ENCODE measurements around the gene ECHS1.

Gene ECHS1

DNA sequence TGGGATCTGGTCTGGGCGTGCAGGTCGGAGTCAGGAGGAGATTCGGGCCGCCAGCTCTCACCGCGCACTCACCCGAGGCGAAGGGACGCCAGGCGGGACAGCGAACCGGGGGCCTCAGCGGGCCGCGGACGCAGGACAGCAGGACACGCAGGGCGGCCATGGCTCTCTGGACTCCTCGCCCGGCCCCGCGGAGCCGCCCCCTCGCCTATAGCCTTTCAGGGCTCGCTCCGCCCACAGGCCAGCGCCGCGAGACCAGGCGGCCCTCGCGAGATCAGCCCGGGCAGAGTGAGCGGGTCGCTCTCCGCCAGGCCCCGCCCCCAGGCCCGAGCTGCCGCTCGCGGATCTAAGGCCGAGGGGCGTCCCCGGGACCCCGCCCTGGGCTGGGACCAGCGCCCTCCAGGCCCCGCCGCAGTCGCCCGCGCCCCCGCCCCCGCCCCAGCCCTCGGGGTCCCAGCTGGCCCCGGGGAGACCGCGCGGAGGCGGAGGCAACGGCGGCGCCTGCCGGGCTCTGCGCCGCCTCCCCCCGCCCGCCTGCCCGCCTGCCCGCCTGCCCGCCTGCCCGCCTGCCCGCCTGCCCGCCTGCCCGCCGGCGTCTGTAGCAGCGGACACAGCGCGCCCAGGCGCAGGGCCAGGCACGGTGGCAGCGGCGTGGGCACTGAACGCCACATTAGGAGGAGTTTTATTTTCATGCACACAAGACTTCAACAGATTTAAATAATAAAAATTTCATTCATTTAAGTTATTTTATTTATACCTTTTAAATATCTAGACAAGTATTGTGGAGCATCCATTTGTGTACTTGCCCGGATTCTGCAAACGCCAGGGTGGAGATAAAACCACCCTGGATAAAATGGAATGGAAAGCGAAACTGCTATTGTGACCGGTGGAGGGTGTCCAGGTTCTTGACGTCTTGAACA lies at the start of gene ECHS1:
ECHS1 (minus strand) TSS at position 181 of the 917 bp plus-strand sequence; CDS start at position 160, 21 bp downstream.
- Histone ChIP-seq H3K36me3 (ENCODE audit: control insufficient read depth in 2 of 2, insufficient read depth in 1 of 2, low read length in 2 of 2) (peaks cover 0 to 30% of the 10 kb centered on the region in 2 experiments; a peak in 1 of 3 replicates), H3K9me3 (ENCODE audit: control insufficient read depth, insufficient read depth, low read depth, low read length) (no peaks in the 10 kb centered on the region), H3K27ac (ENCODE audit: extremely low read depth, low read depth, low read length) (peak within 1 kb of the TSS; percentile 37; the same call in 1 of the 2 replicates), H3K4me3 (ENCODE audit: low read depth, low read length) (peak within 1 kb of the TSS; percentile 91), H3K4me1 (ENCODE audit: control insufficient read depth, insufficient read depth, low read length) (peaks cover 9% of the 10 kb centered on the region)
- ChIA-PET POLR2A (interaction anchor here (0.5 to 2.2 kb wide), 9 partner anchors 11 to 852 kb away, joined by 3 to 16 read pairs (median 5); partner anchors contain the start of gene MTG1), CTCF (interaction anchor here (1.0 kb wide), 1 partner anchor 12 kb away, joined by 3 read pairs; no protein-coding TSS in a partner anchor)
- peak; percentile 26; the same call in 1 of the 2 replicates for TF ChIP-seq ZNF843 (tag by site-specific recombination; IDR thresholded peaks at IDR 0.05)
- peak; percentile 64; the same call in 1 of the 2 replicates for TF ChIP-seq ZBTB1 (tag by site-specific recombination; IDR thresholded peaks at IDR 0.05)
- no peak for TF ChIP-seq GLIS1 (tag by site-specific recombination; IDR thresholded peaks at IDR 0.05)
- TF ChIP-seq ZIC2 (tag by site-specific recombination; IDR thresholded peaks at IDR 0.05) = peak; percentile 29; the same call in 1 of the 2 replicates
- no peak for TF ChIP-seq ZFP69B (tag by site-specific recombination; IDR thresholded peaks at IDR 0.05)
- TF ChIP-seq ZNF623 (tag by site-specific recombination; IDR thresholded peaks at IDR 0.05) = no peak
- 0 out of 2 replicates have a peak, but pooled peaks have one; percentile 38 for TF ChIP-seq ZSCAN23 (tag by site-specific recombination; IDR thresholded peaks at IDR 0.05)
- no peak for TF ChIP-seq ZNF26 (tag by site-specific recombination; IDR thresholded peaks at IDR 0.05)
- no peak for TF ChIP-seq ZNF184 (tag by site-specific recombination; IDR thresholded peaks at IDR 0.05)
- no peak for TF ChIP-seq HOXD13 (CRISPR knock-in tag; IDR thresholded peaks at IDR 0.05; ENCODE audit: borderline replicate concordance)
- peak; percentile 86 for TF ChIP-seq YY1 (tag by site-specific recombination; IDR thresholded peaks at IDR 0.05)
- no peak for TF ChIP-seq GLI4 (tag by site-specific recombination; IDR thresholded peaks at IDR 0.05)
- no peak for TF ChIP-seq TSHZ1 (tag by site-specific recombination; IDR thresholded peaks at IDR 0.05; ENCODE audit: borderline replicate concordance)
- peak; percentile 55 for TF ChIP-seq SP7 (tag by site-specific recombination; IDR thresholded peaks at IDR 0.05)
- TF ChIP-seq ZNF513 (tag by site-specific recombination; IDR thresholded peaks at IDR 0.05) = no peak
- TF ChIP-seq ZNF629 (tag by site-specific recombination; IDR thresholded peaks at IDR 0.05) = no peak
- TF ChIP-seq SP3 (tag by site-specific recombination; IDR thresholded peaks at IDR 0.05) = peak; percentile 93
- 0 out of 2 replicates have a peak, but pooled peaks have one; percentile 45 for TF ChIP-seq ZNF610 (tag by site-specific recombination; IDR thresholded peaks at IDR 0.05; ENCODE audit: borderline replicate concordance)
- 0 out of 2 replicates have a peak, but pooled peaks have one; percentile 20 for TF ChIP-seq ZNF398 (tag by site-specific recombination; IDR thresholded peaks at IDR 0.05)
- peak; percentile 67 for TF ChIP-seq ZXDB (tag by site-specific recombination; IDR thresholded peaks at IDR 0.05)
- no peak for TF ChIP-seq ZNF169 (tag by site-specific recombination; IDR thresholded peaks at IDR 0.05)
- TF ChIP-seq OSR2 (tag by site-specific recombination; IDR thresholded peaks at IDR 0.05) = no peak
- TF ChIP-seq ZNF433 (tag by site-specific recombination; IDR thresholded peaks at IDR 0.05; ENCODE audit: low read depth) = no peak
- no peak for TF ChIP-seq ZNF664 (tag by site-specific recombination; IDR thresholded peaks at IDR 0.05)
- TF ChIP-seq, protein P1, sequence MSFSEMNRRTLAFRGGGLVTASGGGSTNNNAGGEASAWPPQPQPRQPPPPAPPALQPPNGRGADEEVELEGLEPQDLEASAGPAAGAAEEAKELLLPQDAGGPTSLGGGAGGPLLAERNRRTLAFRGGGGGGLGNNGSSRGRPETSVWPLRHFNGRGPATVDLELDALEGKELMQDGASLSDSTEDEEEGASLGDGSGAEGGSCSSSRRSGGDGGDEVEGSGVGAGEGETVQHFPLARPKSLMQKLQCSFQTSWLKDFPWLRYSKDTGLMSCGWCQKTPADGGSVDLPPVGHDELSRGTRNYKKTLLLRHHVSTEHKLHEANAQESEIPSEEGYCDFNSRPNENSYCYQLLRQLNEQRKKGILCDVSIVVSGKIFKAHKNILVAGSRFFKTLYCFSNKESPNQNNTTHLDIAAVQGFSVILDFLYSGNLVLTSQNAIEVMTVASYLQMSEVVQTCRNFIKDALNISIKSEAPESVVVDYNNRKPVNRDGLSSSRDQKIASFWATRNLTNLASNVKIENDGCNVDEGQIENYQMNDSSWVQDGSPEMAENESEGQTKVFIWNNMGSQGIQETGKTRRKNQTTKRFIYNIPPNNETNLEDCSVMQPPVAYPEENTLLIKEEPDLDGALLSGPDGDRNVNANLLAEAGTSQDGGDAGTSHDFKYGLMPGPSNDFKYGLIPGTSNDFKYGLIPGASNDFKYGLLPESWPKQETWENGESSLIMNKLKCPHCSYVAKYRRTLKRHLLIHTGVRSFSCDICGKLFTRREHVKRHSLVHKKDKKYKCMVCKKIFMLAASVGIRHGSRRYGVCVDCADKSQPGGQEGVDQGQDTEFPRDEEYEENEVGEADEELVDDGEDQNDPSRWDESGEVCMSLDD (tag by site-specific recombination; IDR thresholded peaks at IDR 0.05) = peak; percentile 77
- TF ChIP-seq KLF9 (tag by site-specific recombination; IDR thresholded peaks at IDR 0.05; ENCODE audit: low read depth) = peak; percentile 90
